Neutrophil (primary cell): ENCODE results near the gene GET4.
A peak's percentile ranks its signal among the peaks of the same experiment; 100 is the strongest.

ENCODE experiments used
- H3K27ac ChIP-seq: fragments of 200-600 bp; sonication (generic); 2 replicates; pipeline ENCODE4 v1.5.1; 2016; ENCODE audit warnings: mild to moderate bottlenecking, moderate library complexity
- H3K27me3 ChIP-seq: fragments of 200-600 bp; sonication (generic); 2 replicates; pipeline ENCODE4 v1.6.0; 2016; ENCODE audit warnings: mild to moderate bottlenecking
- H3K36me3 ChIP-seq: fragments of 200-600 bp; sonication (generic); 2 replicates; pipeline ENCODE4 v1.5.1; 2017
- H3K4me1 ChIP-seq, 2 experiments: fragments of 200-600 bp in 1 of 2; sonication (generic) in 1 of 2; 1 replicate in 1 of 2; 2 replicates in 1 of 2; pipeline versions ENCODE4 v1.5.1 to v1.6.1; 2013 to 2016; ENCODE audit warnings: low read depth in 1 of 2, low read length in 1 of 2, mild to moderate bottlenecking in 1 of 2, moderate library complexity in 1 of 2; ENCODE audit not compliant: control insufficient read depth in 1 of 2, insufficient read depth in 1 of 2
- H3K4me3 ChIP-seq, 2 experiments: fragments of 200-600 bp in 1 of 2; sonication (generic) in 1 of 2; 1 replicate in 1 of 2; 2 replicates in 1 of 2; pipeline ENCODE4 v1.5.1; 2013 to 2016; ENCODE audit warnings: low read depth in 1 of 2, low read length in 1 of 2, mild to moderate bottlenecking in 1 of 2, moderate library complexity in 1 of 2
- H3K9me3 ChIP-seq: fragments of 200-600 bp; sonication (generic); 2 replicates; pipeline ENCODE4 v1.5.1; 2016
- CTCF ChIP-seq: fragments of 200-600 bp; sonication (generic); IDR thresholded peaks from 2 replicates; pipeline ENCODE4 v1.5.1; 2016; ENCODE audit warnings: antibody characterized with exemption

GET4 gene

GRCh38 chr7:874031-874749, 2.2 kb upstream of the GET4 start:
- H3K27ac ChIP-seq = peak overlapping the region; percentile 53
- peaks cover 3% of the 10 kb centered on the region for H3K36me3 ChIP-seq
- no peaks in the 10 kb centered on the region for H3K9me3 ChIP-seq
- no peaks in the 10 kb centered on the region for H3K27me3 ChIP-seq
- peaks cover 17 to 20% of the 10 kb centered on the region in 2 experiments for H3K4me1 ChIP-seq
- H3K4me3 ChIP-seq = no peak overlapping the region
- no peak for TF ChIP-seq CTCF

GRCh38 chr7:875051-875450, 1.3 kb upstream of the GET4 start:
- no peaks in the 10 kb centered on the region for H3K9me3 ChIP-seq
- H3K27me3 ChIP-seq = no peaks in the 10 kb centered on the region
- no peak overlapping the region for H3K27ac ChIP-seq
- no peak for TF ChIP-seq CTCF
- H3K4me1 ChIP-seq = peaks cover 17 to 21% of the 10 kb centered on the region in 2 experiments
- peaks cover 4% of the 10 kb centered on the region for H3K36me3 ChIP-seq
- H3K4me3 ChIP-seq = no peak overlapping the region

- peak overlapping the region; percentile 90 for H3K27ac ChIP-seq
- TF ChIP-seq CTCF = no peak
- peaks cover 4% of the 10 kb centered on the region for H3K36me3 ChIP-seq
- no peaks in the 10 kb centered on the region for H3K9me3 ChIP-seq
- peak overlapping the region; percentile 42 to 71 for H3K4me3 ChIP-seq
- H3K27me3 ChIP-seq = no peaks in the 10 kb centered on the region
- H3K4me1 ChIP-seq = peaks cover 17 to 21% of the 10 kb centered on the region in 2 experiments
Observed at GRCh38 chr7:875476-876076, 778 bp upstream of the GET4 start.

GRCh38 chr7:876972-877311, 588 bp downstream of the GET4 start:
- H3K4me3 ChIP-seq = peak overlapping the region; percentile 71 to 88
- H3K36me3 ChIP-seq = peaks cover 4% of the 10 kb centered on the region
- no peak for TF ChIP-seq CTCF
- peaks cover 17 to 21% of the 10 kb centered on the region in 2 experiments for H3K4me1 ChIP-seq
- H3K9me3 ChIP-seq = no peaks in the 10 kb centered on the region
- peak overlapping the region; percentile 90 for H3K27ac ChIP-seq
- no peaks in the 10 kb centered on the region for H3K27me3 ChIP-seq

- H3K4me1 ChIP-seq = peaks cover 17 to 21% of the 10 kb centered on the region in 2 experiments
Observed at GRCh38 chr7:877312-878232, 1.2 kb downstream of the GET4 start.

More at GRCh38 chr7:877312-878232, 1.2 kb downstream of the GET4 start:
- Histone ChIP-seq H3K9me3 (no peaks in the 10 kb centered on the region), H3K4me3 (peak overlapping the region; percentile 71 to 88), H3K27ac (peak overlapping the region; percentile 90), H3K27me3 (no peaks in the 10 kb centered on the region), H3K36me3 (peaks cover 4% of the 10 kb centered on the region)
- TF ChIP-seq CTCF = no peak
